ENCODE measurements around the gene EFCC1.

DNA sequence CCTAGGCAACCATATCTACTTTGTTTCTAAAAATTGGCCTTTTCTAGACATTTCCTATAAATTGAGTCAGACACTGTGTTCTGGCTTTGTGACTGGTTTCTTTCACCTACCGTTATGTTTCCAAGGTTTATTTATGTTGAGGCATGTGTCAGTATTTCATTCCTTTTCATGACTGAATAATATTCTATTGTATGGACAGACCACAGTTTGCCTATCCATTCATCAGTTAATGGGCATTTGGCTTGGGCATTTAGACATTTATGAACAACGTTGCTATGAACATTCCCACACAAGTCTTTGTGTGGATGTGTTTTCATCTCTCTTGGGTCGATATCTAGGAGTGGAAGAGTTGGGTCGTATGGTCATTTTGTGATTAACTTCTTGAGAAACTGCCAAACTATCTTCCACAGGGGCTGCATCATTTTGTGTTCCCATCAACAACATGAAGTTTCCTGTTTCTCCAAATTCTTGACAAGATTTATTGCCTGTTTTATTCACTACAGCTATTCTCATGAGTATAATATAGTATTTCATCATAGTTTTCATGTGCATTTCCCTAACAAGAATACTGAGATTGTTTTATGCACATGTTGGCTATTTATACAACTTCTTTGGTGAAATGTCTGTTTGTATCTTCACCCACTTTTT, 3.5 kb upstream of the EFCC1 start:
- no peak for TF ChIP-seq CTCF (IDR thresholded peaks at IDR 0.05; ENCODE audit: low read depth, low read length, poor library complexity, severe bottlenecking)
- no peak for TF ChIP-seq EZH2phosphoT487 (IDR thresholded peaks at IDR 0.05; ENCODE audit: borderline replicate concordance, low read length)
